ENCODE data around the gene CD47.

- TF ChIP-seq POLR2A (IDR thresholded peaks at IDR 0.05) (no peak), CTCF (IDR thresholded peaks at IDR 0.05) (no peak)
Observed at GRCh38 chr3:108106449-108106848, 15.6 kb upstream of the CD47 start.
